ENCODE results near the gene NAA16. TPM values are rescaled to one million over a fixed set of nuclear protein-coding genes. Genes with fewer than 3 reads are reported as not detected.

The NAA16 gene
- total and polyA plus RNA-seq, 9 of the 15 experiments (the other 6 are each of a cell fraction or from before 2014, with no cell fraction given): 3.7 to 18.2 (median 12.0) TPM

GRCh38 chr13:41294914-41295313 lies 16.2 kb upstream of the NAA16 start (continued):
- TF ChIP-seq ZBTB49 (CRISPR knock-in tag; IDR thresholded peaks at IDR 0.05; ENCODE audit: borderline replicate concordance) (no peak), POLR2AphosphoS2 (IDR thresholded peaks at IDR 0.05; ENCODE audit: low read length) (no peak), ZNF395 (CRISPR knock-in tag; IDR thresholded peaks at IDR 0.05) (no peak), CREB5 (CRISPR knock-in tag; IDR thresholded peaks at IDR 0.05) (no peak), E2F8 (IDR thresholded peaks at IDR 0.05; ENCODE audit: low read depth, partially characterized antibody) (no peak), ZNF778 (CRISPR knock-in tag; IDR thresholded peaks at IDR 0.05) (no peak), HDAC2 (IDR thresholded peaks at IDR 0.05) (no peak), NFRKB (IDR thresholded peaks at IDR 0.05; ENCODE audit: low read depth) (no peak), ATF4 (CRISPR knock-in tag; IDR thresholded peaks at IDR 0.05) (no peak)
